Left lobe of liver (tissue), 2 donors: Measurements from ENCODE around the gene PIP5K1B. TPM values are rescaled to one million over a fixed set of nuclear protein-coding genes. Genes with fewer than 3 reads are reported as not detected.
"Not testable (repeated sequence)": the region's sequence is repeated elsewhere in the genome, so short reads cannot be mapped to it uniquely, and the experiment has no call there.

Source experiments
- ATAC-seq: fragments of 200-7000 bp; cut with Tn5 transposase; one replicate; pipeline ENCODE4 v1.9.1; 2020; ENCODE audit warnings: mild to moderate bottlenecking, moderate library complexity
- DNase-seq: peaks from one replicate; pipeline ENCODE4 v3.0.0-alpha.2; 2020; ENCODE audit warnings: low spot score
- total RNA-seq: library from RNA; stranded (reverse); gene quantifications from one replicate; pipeline ENCODE4 v1.2.1, GENCODE V29; 2021
- donor health status: DM: no; HTN: no; CAD: no; lungs with moderate emphysema.
- donor health status: DM: no; HTN: yes; CAD: no.

PIP5K1B gene
- total RNA-seq, 1 donor from 2014 or later, result 0.30 TPM

- no peak for ATAC-seq
- no peak for DNase-seq
Observed at GRCh38 chr9:69049094-69049493, 344.1 kb downstream of the PIP5K1B start.

DNA sequence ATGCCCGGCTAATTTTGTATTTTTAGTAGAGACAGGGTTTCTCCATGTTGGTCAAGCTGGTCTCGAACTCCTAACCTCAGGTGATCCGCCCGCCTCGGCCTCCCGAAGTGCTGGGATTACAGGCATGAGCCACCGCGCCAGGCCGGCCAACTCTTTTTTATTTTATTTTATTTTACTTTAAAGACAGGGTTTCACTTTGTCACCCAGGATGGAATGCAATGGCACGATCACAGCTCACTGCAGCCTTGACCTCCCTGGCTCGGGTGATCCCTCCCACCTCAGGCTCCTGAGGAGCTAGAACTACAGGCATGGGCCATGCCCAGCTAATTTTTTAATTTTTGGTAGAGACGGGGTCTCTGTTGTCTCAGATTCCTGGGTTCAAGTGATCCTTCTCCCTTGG is 345.9 kb downstream of the PIP5K1B start:
- ATAC-seq, DNase-seq: not testable (repeated sequence)

DNA sequence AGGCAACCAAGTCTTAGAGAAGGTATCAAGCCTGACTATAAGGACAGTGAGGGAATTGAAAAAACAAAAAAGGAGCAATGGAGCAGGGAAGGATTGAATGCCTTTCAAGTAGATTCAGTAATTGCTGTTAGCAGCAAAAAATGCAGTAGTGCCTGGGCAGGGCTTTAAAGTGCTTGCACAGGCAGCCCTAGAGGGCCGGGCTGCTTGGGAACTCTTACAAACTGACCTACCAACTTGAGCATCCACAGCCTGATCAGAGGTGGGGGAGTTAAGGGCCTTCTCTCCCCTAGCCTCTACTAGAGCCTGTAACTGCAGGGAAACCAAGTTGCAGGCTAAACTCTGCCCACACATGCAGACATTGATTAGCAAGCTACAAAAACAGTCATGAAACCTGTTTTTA is 349.9 kb downstream of the PIP5K1B start:
- no peak for ATAC-seq

GRCh38 chr9:69056191-69056815 is 351.3 kb downstream of the PIP5K1B start:
- no peak for DNase-seq
- no peak for ATAC-seq

More for the DNA sequence above, 349.9 kb downstream of the PIP5K1B start:
- no peak for DNase-seq

DNA sequence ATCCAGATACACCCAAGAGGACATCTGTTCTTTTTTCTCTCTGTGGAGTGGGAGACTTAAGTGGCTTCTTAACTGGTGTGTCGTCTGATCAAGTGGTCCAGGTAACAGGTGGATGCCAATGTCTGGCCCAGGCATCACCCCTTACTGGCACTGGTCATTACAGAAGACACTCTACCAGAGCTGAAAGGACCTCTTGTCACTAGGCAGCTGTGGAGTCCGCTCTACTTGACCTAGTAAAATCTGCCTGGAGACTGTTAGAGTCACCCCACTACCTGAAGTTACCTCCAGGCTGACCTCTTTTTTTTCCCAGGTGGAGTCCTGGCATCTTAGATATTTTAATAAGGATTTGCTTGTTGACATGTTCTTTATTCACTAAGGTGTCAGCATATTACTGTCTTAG is 353.1 kb downstream of the PIP5K1B start:
- ATAC-seq (no peak), DNase-seq (no peak)

Other genes starting within 250 kb of the PIP5K1B start
- not detected for gene TMEM252, start 164.4 kb upstream of the PIP5K1B start, total RNA-seq